HL-60/S4 (cell line): Measurements from ENCODE around the gene STEAP2.
"Not testable (repeated sequence)": the region's sequence is repeated elsewhere in the genome, so short reads cannot be mapped to it uniquely, and the experiment has no call there.

Experiments
- in situ Hi-C: fragments of 300-500 bp; cut with MboI; formaldehyde crosslinking; loops from 2 replicates; pipeline ENCODE4 v1.14.3; 2022; ENCODE audit warnings: low sequenced_read_pairs

The STEAP2 gene

DNA sequence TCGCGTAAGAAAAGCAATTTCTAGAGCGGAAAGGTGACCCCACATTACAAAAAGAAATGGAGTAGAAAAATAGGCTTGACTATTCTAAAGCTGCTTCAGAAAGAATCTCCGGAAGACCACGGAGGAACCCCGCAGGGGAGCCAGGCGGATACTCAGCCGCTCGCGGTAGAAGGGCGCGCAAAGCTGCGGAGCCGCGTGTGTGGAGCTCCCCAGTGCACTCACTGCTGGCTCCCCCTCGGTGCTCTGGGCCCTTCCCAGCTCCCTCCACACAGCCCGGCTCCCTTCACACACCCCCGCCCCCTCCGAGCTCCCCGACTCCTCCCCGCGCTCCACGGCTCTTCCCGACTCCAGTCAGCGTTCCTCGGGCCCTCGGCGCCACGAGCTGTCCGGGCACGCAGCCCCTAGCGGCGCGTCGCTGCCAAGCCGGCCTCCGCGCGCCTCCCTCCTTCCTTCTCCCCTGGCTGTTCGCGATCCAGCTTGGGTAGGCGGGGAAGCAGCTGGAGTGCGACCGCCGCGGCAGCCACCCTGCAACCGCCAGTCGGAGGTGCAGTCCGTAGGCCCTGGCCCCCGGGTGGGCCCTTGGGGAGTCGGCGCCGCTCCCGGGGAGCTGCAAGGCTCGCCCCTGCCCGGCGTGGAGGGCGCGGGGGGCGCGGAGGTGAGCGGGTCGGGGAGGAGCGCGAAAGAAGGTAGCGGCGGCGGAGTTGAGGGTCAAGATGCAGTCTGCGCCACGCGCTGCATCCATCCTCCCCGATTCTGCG is at the start of gene STEAP2:
STEAP2 (plus strand) TSS at position 350 of the 758 bp plus-strand sequence. CDS start 13,343 bp downstream, outside the sequence.
- in situ Hi-C loops = no loop called here

DNA sequence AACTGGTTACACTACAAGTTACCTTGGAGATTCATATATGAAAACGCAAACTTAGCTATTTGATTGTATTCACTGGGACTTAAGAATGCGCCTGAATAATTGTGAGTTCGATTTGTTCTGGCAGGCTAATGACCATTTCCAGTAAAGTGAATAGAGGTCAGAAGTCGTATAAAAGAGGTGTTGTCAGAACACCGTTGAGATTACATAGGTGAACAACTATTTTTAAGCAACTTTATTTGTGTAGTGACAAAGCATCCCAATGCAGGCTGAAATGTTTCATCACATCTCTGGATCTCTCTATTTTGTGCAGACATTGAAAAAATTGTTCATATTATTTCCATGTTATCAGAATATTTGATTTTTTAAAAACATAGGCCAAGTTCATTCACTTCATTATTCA is 48.0 kb upstream of the STEAP2 start:
- in situ Hi-C loops = loop anchor here (25.0 kb wide), 1 partner anchor 249 kb away; the partner anchor contains the start of gene CLDN12

DNA sequence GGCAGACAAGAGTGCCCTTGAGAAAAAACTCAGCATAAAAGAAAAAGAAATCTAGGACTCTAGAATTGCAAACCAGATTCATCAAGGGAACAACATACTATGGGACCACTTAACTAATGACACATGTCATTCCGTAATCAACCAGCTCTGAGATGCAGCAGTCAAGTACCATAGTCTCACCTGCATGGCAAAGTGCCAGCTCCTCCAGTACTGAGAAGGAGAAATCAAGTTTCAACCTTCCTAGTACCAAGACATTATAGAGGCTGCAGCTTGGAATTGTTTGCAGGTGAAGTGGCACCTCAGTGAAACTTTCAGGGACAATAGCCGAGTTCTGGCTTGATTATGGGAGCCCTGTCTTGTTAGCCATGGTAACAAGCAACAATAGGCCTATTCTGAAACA is 45.8 kb upstream of the STEAP2 start:
- in situ Hi-C loops = loop anchor here (25.0 kb wide), 1 partner anchor 247 kb away; the partner anchor contains the start of gene CLDN12

DNA sequence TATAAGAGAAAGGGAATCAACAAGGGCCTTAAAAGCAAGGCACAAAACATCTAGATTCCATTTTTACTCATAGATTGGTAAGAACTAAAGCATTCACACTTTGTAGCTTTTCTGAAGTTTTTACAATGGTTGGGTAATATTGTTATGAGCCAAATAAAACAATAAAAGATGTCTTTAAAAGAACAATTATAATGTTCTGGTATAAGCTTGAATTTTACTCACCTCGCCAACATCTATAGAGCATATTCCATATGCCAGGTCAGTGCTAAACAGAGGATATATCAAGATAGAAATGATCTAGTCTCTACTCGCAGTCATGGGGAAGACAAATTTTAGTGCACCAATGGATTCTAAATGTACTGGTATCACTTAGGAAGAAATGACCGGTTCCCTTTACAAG is 45.4 kb upstream of the STEAP2 start:
- in situ Hi-C loops = loop anchor here (25.0 kb wide), 1 partner anchor 246 kb away; the partner anchor contains the start of gene CLDN12

DNA sequence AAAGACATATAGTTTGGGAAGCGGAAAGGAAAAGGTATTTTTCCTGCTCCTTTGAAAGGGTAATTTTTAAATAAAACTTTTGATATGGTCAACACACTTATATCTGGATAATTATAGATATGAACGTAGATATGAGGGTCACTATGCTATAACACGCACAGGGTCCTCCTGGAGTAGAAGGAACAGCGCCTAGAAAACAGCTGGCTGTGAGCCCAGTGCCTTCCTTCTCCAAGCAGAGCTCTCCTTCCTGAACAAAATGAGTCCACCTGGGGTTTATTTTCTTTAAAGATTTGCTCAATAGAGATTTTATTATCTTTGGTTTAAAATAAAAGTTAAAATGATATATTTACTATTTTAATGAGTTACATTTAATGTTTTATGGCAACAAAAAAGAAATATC is 44.2 kb upstream of the STEAP2 start:
- in situ Hi-C loops = loop anchor here (25.0 kb wide), 1 partner anchor 245 kb away; the partner anchor contains the start of gene CLDN12

DNA sequence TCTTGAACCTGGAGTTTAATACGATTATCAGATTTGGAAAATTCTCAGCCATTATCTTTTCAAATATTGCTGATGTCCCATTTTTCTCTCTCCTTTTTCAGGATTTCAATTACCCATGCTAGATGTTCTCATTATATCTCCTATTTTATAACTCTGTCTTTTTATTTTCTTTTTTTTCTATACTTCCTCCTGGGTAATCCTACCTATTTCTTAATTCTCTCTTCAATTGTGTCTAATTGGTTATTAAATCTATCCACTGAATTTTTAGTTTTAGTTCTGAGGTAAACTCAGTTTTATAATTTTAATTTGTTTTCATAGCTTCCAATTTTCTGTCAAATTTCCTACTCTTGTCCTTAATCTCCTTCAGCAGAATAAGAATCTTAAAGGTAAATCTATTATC is 41.6 kb upstream of the STEAP2 start:
- in situ Hi-C loops = loop anchor here (25.0 kb wide), 1 partner anchor 242 kb away; the partner anchor contains the start of gene CLDN12

DNA sequence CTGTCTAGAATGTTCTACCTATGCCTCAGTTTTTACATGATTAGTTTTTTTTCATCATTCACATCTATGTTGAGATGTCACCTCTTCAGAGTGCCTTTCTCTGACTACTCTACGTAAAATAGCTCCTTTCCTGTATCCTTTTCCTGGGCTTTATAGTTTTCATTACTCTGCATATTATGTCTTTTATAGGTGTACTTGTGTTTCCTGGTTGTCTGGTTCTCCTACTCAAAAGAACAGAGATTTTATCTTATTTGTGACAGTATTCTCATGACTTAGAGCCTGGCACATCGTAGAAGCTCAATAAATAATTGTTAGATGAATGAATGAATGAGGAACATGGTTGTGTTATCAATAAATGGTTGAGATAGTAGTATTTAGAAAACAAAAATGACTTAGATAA is 39.4 kb upstream of the STEAP2 start:
- in situ Hi-C loops = loop anchor here (25.0 kb wide), 1 partner anchor 240 kb away; the partner anchor contains the start of gene CLDN12

DNA sequence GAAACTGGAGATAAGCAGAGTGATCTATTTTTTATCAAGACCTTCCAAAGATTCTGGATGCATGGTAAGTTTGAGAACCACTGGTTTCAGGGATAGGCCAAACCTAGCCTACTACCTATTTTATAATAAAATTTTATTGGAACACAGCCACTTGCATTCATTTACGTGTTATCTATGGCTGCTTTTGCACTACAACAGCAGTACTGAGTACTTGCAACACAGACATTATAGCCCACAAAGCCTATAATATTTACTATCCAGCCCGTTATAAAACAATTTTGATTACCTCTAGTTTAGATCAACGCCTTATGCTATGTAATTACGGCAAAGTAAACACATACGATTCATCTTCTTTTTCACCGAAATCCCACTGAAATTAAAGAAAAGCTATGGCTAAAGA is 38.9 kb upstream of the STEAP2 start:
- in situ Hi-C loops = loop anchor here (25.0 kb wide), 1 partner anchor 240 kb away; the partner anchor contains the start of gene CLDN12

DNA sequence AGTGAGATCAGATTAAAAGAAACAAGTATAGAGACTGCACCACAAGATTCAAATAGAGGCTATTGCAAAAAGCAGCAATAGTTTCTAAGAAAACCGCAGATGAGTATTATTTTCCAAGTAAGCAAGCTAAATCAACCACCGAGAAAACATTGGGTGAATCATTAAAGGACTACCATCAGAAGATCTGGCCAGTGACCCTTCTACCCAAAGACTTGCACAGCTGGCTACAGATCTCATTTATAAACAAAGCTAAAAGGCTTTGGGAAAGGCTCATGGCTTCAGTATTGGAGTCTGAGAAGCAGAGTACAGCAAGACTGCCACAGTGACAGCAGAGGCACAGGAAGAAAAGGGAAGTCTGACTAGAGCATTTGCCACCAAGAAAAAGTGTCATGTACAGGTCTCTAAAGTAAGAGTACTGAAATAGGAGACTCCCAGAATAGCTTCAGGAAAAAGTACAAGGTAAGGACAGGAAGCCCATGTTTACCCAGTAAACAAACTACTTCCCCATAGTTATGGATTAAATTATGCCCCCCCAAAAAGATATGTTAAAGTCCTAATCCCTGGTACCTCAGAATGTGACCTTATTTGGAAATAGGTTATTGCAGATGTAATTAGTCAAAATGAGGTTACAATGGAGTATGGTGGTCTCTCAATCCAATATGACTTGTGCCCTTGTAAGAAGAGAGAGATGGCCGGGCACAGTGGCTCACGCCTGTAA is 38.3 kb upstream of the STEAP2 start:
- in situ Hi-C loops = loop anchor here (25.0 kb wide), 1 partner anchor 239 kb away; the partner anchor contains the start of gene CLDN12

DNA sequence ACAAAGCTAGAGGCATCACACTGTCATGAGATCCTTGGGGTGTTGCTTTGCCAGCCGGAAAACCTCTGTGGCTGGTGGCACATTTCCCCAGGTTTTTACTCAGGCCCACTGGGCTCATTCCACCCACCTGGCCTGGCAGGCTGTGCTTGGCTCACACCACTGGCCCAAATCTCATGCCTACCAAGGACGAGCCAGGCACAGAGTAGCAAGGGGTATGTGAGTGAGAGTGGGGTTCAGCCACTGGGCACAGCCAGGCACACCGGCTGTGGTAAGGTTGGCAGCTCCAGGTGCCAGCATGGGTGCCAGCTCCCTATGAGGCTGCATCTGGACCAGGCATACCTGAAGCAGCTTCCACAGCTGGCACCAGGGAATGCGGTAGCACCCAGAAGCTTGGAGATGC is 35.9 kb upstream of the STEAP2 start:
- in situ Hi-C loops = no loop called here

DNA sequence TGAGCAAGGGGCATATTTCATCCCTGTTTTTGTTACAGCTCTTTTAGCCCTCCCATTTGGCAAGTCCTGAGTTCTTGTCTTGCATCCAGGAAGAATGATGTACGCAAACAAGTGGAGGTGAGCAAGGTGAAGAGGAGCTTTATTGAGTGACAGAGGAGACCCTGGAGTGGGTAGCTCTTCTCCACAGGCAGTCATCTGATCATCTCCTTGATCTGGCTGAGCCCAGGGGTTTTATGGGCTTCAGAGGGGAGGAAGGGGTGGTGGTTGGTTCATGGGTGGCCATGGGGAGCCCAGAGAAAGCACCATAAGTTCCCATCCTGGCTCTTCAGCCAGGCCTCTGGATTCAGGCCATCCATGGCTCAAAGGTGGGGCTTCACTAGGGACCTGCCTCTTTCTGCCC is 35.3 kb upstream of the STEAP2 start:
- in situ Hi-C loops = no loop called here

DNA sequence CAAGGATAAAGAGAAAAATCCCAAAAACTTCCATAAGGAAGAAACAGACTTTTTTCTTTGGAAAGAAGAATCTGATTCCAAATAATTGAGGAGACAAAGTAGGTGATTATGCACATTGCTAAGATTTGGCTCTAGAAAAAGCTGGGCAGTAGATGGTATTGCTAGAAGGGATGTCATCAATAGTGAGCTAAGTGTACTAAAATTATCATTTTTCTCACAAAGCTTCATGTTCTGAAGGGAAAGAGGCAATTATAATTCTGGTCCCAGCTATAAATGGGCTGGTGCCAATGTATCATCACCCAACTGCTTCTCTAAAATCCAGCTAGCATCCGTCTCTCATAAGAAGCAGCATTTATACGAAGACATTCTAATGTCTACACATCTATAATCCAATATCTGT is 33.4 kb upstream of the STEAP2 start:
- in situ Hi-C loops = no loop called here

DNA sequence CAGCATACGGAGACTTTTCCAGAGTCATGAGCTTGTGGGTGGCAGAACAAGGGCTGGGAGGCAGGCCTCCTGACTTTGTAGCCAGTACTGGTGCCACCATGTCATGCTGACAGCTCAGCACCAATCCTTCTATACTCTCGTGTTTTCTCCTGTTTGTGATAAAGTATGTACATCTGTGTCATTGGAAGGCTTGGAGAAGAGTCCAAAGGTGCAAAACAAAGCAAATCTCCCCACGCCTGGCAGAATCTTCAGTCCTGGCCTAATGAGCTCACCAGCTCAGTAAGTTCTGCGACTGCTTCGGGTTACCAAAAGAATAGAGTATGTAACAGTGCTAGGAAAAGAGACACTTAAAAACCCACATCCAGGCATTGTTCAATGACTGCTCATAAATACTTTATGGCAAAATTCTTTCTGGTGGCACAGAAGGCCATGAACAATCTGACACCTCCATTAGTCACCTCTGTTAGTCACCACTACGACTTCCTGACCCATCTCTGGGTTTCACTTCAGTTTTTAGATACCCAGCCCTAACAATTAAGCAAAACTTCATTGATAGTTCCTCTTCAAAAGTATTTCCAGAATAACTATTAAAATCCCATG is 32.8 kb upstream of the STEAP2 start:
- in situ Hi-C loops = no loop called here

DNA sequence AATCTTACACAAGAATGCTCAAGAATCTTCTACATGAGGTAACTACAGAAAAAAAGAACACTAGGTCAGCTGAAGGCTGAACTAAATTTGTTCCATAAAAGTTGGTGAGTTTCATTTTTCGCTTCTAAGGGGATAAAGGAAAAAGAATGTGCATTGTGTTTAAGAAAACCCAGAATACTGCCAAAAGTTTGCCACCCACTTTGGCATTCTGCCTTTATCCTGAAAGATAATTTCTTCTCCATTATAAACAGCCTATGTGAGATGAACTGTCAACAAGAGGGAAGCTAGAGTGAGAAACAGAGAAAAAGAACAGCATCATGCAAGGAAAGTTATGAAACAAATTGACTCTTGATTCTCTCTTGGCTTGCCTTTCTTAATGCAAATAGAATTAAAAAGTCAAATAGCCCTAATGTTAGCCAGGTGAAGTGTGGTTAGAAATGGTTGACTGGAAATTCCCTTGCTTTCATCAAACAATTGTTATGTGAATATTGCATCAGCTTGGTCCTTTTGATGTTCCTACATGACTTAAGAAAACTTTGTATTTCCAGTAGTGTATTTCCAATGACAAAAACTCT is 31.4 kb upstream of the STEAP2 start:
- in situ Hi-C loops = no loop called here

DNA sequence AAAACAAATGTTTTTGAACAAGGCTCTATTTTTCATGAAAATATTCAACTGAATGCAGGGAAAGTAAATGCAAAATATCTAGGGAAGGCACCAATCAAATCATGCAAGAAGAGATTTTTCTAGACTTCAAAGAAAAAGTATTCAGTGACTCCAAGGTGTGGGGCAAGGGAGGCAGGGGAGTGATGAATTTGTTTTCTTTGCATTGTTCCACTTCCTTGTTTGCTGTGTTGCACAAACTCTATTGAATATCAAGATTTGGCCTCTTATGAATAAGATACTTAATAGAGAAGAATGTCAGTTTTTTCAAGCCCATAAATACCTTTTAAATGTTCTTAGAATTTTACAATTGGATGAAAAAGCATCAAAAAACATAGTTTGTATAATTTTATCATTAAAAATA is 30.9 kb upstream of the STEAP2 start:
- in situ Hi-C loops = no loop called here

DNA sequence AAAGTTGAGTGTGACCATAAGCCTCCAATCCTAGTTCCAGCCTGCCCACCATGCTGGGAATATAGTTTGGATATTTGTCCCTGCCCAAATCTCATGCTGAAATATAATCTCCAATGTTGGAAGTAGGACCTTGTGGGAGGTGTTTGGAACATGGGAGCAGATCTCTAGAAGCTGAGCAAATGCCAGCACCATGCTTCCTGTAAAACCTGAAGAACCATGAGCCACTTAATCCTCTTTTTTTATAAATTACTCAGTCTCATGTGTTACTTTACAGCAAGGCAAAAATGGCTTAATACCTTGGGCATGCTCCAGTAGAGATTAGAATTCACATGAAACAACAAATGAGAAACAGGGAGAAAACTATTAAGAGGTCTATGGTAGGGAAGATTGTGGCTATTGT is 30.1 kb upstream of the STEAP2 start:
- in situ Hi-C loops = no loop called here

DNA sequence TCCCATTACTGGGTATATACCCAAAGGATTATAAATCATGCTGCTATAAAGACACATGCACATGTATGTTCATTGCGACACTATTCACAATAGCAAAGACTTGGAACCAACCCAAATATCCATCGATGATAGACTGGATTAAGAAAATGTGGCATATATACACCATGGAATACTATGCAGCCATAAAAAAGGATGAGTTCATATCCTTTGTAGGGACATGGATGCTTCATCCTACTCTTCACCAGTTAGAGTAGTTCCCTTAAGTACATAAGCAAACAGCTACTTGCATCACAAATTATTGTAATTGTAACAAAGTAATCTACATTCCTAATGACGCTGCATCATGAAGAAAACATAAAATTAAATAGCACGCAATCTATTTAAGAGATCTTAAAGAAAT is 25.2 kb upstream of the STEAP2 start:
- in situ Hi-C loops = not testable (repeated sequence)

DNA sequence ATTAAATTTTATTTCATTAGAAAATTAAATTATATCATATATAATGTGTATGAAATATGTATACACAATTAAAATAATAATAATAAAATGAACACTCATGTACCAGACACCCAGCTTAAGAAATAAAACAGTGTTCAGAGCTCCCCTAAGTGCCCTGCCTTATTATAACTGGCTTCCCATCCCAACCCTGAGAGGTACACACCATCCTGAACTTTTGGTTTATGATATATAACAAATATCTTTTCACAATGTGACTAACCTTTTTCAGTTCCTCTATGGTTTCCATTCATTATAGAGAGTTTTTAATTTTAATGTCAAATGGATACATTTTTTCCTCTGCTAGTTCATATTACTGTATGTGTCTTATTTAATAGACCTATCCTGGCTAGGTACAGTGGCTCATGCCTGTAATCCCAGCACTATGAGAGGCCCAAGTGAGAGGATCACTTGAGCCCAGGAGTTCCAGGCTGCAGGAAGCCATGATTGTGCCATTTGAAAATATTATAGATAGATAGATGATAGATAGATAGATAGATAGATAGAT is 24.0 kb upstream of the STEAP2 start:
- in situ Hi-C loops = no loop called here

DNA sequence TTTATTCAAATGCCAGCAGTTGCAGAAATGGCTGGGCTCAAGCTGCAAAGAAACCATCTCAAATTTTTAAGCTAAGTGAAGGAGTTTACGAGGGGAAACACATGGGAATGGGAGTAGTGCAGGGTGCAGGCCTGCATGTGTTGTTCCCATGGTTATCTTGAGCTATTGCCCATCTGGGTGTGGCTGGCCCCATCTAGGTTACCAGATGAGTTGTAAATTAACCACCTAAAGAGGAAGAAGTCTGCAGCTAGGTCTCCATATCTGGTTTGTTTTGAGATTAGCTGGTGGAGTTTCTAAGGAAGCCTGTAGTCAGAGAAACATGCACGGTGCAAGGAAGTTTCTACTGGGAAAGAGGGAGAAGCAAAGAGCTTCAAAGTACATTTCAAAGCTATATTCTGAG is 23.3 kb upstream of the STEAP2 start:
- in situ Hi-C loops = no loop called here

DNA sequence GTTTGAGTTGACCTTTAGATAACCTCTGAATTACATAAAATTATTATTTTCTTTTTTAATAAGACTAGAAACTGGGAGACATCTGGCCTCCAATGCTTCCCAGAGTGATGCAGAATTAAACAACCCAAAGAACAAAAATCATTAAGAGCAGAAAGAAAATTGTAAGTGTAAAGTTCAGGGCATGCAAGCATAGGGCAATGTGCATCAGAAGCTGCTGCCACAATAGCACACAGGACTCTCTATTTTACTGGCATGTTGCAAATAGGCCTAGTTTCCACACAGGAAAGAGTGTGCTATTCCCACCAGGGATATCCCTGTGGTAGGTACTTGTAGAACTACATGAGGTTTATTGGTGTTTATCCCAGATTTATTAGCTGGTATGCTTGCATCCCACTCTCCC is 20.5 kb upstream of the STEAP2 start:
- in situ Hi-C loops = no loop called here

DNA sequence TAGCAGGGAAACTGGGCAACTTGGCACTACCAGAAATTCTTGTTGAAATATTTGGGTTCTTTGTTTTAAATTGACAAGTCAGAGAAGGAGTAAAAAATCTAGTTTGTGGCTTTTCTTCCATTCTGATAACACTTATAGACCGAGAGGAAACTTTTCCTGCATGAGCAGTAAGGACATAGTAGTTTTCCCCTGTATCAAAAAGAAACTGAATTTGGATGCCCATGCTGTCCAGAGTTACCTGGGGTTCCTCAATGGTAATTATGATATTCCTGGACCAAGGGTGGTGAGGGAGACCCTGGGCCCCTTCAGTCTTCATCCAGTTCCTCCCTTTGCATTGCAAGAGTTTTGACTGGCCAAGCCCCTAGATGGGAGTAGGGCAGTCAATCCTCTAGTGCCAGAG is 19.9 kb upstream of the STEAP2 start:
- in situ Hi-C loops = no loop called here
